ENCODE measurements around the gene RECQL5. TPM values are rescaled to one million over a fixed set of nuclear protein-coding genes. Genes with fewer than 3 reads are reported as not detected.

The RECQL5 gene
- total and polyA plus RNA-seq, 2 of the 8 experiments (the other 6 are each of a cell fraction or from before 2014, with no cell fraction given), result 15.1 to 41.1 TPM

GRCh38 chr17:75604034-75604695 lies 62.8 kb downstream of the RECQL5 start:
- H3K9ac ChIP-seq (replicated peaks in 1 of 4; ENCODE audit: extremely low read depth in 1 of 4, low read depth in 3 of 4, low read length in 3 of 4), result no peak overlapping the region
- H3K4me2 ChIP-seq (ENCODE audit: insufficient read depth in 1 of 2, low read depth in 2 of 2, low read length in 2 of 2), result no peak overlapping the region
- TF ChIP-seq SP4 (IDR thresholded peaks at IDR 0.05; ENCODE audit: low read length) (no peak), JUN (IDR thresholded peaks at IDR 0.05; ENCODE audit: low read depth, low read length) (no peak), KDM1A (IDR thresholded peaks at IDR 0.05; ENCODE audit: borderline replicate concordance, low read length) (no peak), MAX (IDR thresholded peaks at IDR 0.05) (no peak), POLR2A (IDR thresholded peaks at IDR 0.05; ENCODE audit: control extremely low read depth in 1 of 2, low read depth in 2 of 2, low read length in 2 of 2) (no peak), RXRA (IDR thresholded peaks at IDR 0.05; ENCODE audit: insufficient read depth, low read depth, low read length) (no peak), GABPA (IDR thresholded peaks at IDR 0.05; ENCODE audit: borderline replicate concordance, insufficient read depth, low read length) (no peak), CBX5 (IDR thresholded peaks at IDR 0.05; ENCODE audit: low read depth, low read length) (no peak), SIN3A (conservative IDR thresholded peaks at IDR 0.05 in 1 of 2, IDR thresholded peaks at IDR 0.05 in 1 of 2; ENCODE audit: low read depth in 1 of 2, low read length in 2 of 2) (no peak), TEAD4 (IDR thresholded peaks at IDR 0.05; ENCODE audit: low read depth, low read length) (no peak), POU5F1 (IDR thresholded peaks at IDR 0.05; ENCODE audit: low read depth, low read length) (no peak), SIRT6 (IDR thresholded peaks at IDR 0.05; ENCODE audit: low read length) (no peak), SP2 (IDR thresholded peaks at IDR 0.05; ENCODE audit: low read length) (no peak), PHF8 (conservative IDR thresholded peaks at IDR 0.05; ENCODE audit: low read depth, low read length) (no peak)

More at GRCh38 chr17:75604034-75604695, 62.8 kb downstream of the RECQL5 start:
- Histone ChIP-seq H3K79me2 (ENCODE audit: control insufficient read depth in 1 of 2, insufficient read depth in 2 of 2, low read length in 2 of 2) (no peaks in the 10 kb centered on the region), H3K9me3 (ENCODE audit: insufficient read depth in 2 of 2, low read depth in 1 of 2, low read length in 1 of 2) (no peaks in the 10 kb centered on the region), H4K20me1 (replicated peaks in 1 of 2; ENCODE audit: control insufficient read depth in 1 of 2, insufficient read depth in 2 of 2, low read length in 2 of 2) (peaks cover 0 to 2% of the 10 kb centered on the region in 2 experiments), H3K27me3 (replicated peaks in 1 of 4; ENCODE audit: control insufficient read depth in 3 of 4, extremely low read depth in 1 of 4, insufficient read depth in 3 of 4, low read length in 3 of 4) (no peaks in the 10 kb centered on the region), H3K56ac (replicated peaks; ENCODE audit: insufficient read length, low read depth, low read length) (no peak overlapping the region), H4K8ac (ENCODE audit: extremely low read depth, insufficient read depth, low read length) (no peak overlapping the region; the same call in 1 of the 2 replicates), H2BK20ac (ENCODE audit: low read length) (no peak overlapping the region), H2BK12ac (ENCODE audit: low read depth, low read length) (no peak overlapping the region), H2BK5ac (ENCODE audit: low read depth, low read length) (no peak overlapping the region), H3K23me2 (ENCODE audit: low read depth, low read length) (no peaks in the 10 kb centered on the region), H3K4me1 (replicated peaks in 1 of 4; ENCODE audit: control insufficient read depth in 3 of 4, insufficient read depth in 4 of 4, low read length in 3 of 4) (no peaks in the 10 kb centered on the region; a peak in 1 of 7 replicates), H3K23ac (ENCODE audit: insufficient read length) (no peak overlapping the region), H3K36me3 (ENCODE audit: control insufficient read depth in 2 of 4, insufficient read depth in 4 of 4, low read length in 3 of 4) (no peaks in the 10 kb centered on the region), H3K27ac (ENCODE audit: low read depth, low read length) (no peak overlapping the region), H3K4ac (replicated peaks; ENCODE audit: insufficient read length, low read depth, low read length) (no peak overlapping the region), H4K5ac (ENCODE audit: insufficient read length, low read depth, low read length) (no peak overlapping the region), H2AK5ac (ENCODE audit: low read depth, low read length) (no peak overlapping the region), H2BK15ac (ENCODE audit: low read length) (no peak overlapping the region), H3K79me1 (ENCODE audit: low read depth, low read length) (no peaks in the 10 kb centered on the region), H3K14ac (ENCODE audit: insufficient read length) (no peak overlapping the region), H3K4me3 (ENCODE audit: extremely low read depth in 1 of 4, insufficient read depth in 2 of 4, low read depth in 3 of 4, low read length in 4 of 4) (no peak overlapping the region), H4K91ac (replicated peaks; ENCODE audit: insufficient read length, low read length) (no peak overlapping the region), H2AFZ (ENCODE audit: low read length) (no peak overlapping the region), H3K18ac (ENCODE audit: extremely low read depth, low read length) (no peak overlapping the region), H2BK120ac (replicated peaks; ENCODE audit: low read depth, low read length) (no peak overlapping the region)
- DNase-seq (ENCODE audit: low read depth in 1 of 2, low spot score in 2 of 2), result no peak
- POLR2A ChIA-PET (ENCODE audit: partially characterized antibody), result interaction anchor here (1.0 to 3.7 kb wide), 3 partner anchors 8 to 81 kb away, joined by 3 to 19 read pairs (median 7); no protein-coding TSS in a partner anchor
- CTCF ChIA-PET (ENCODE audit: partially characterized antibody), result interaction anchor here (1.1 to 59.2 kb wide), 5 partner anchors 9 to 143 kb away, joined by 4 to 2200 read pairs (median 65); partner anchors contain the start of genes RECQL5, SAP30BP and SMIM5
- WGBS, 2 experiments (ENCODE audit: extremely low coverage in 1 of 2, insufficient coverage in 1 of 2, insufficient read length in 1 of 2, insufficient replicate concordance in 2 of 2, low coverage in 1 of 2, low lambda C conversion rate in 2 of 2, missing lambda C conversion rate in 1 of 2), result 88% methylated on average over 8 of the region's 12 CpGs; no CpG with 5 or more reads in 1 of the 2 experiments
- FAIRE-seq, result no peak

All from H1 (cell line).